GM12878 (cell line): ENCODE measurements around the gene STK10. TPM values are rescaled to one million over a fixed set of nuclear protein-coding genes. Genes with fewer than 3 reads are reported as not detected.
"Not testable (repeated sequence)": the region's sequence is repeated elsewhere in the genome, so short reads cannot be mapped to it uniquely, and the experiment has no call there.

Source experiments
- ATAC-seq: fragments of 200-7000 bp; cut with Tn5 transposase; 3 replicates; pipeline ENCODE4 v1.9.1; 2020; ENCODE audit warnings: mild to moderate bottlenecking, moderate library complexity
- BruUV-seq: library from RNA; stranded (reverse); fragments of 400-500 nt; replicated peaks from 2 replicates; lab custom pipeline; 2021; lab: Mats Ljungman, UMichigan
- CTCF ChIA-PET: fragments of 300-600 bp; sonication (Branson Sonifier 250); formaldehyde crosslinking; extraction: SDS; loops from one replicate; lab custom pipeline; 2021; ENCODE audit warnings: inconsistent platforms; lab: Yijun Ruan, JAX
- POLR2A ChIA-PET: fragments of 350-600 bp; formaldehyde crosslinking; extraction: SDS; loops from one replicate; lab custom pipeline; 2021; ENCODE audit warnings: inconsistent platforms; lab: Charles Lee
- RAD21 ChIA-PET: fragments of 300-600 bp; sonication (Branson Sonifier 250); formaldehyde crosslinking; loops from one replicate; lab custom pipeline; 2023; ENCODE audit warnings: antibody characterized with exemption; ENCODE audit not compliant: unreplicated experiment; lab: Charles Lee
- SMC1A ChIA-PET: fragments of 300-600 bp; sonication (Branson Sonifier 250); formaldehyde crosslinking; loops from one replicate; lab custom pipeline; 2023; ENCODE audit not compliant: unreplicated experiment, uncharacterized antibody; lab: Charles Lee
- DNase-seq: peaks from one replicate; pipeline ENCODE4 v3.0.0-alpha.2; 2011; ENCODE audit warnings: low read depth, low spot score
- FAIRE-seq: peaks from 3 replicates; lab custom pipeline; 2011; peaks lifted over from hg19 to GRCh38; lab: Jason Lieb, UNC
- H2AFZ ChIP-seq: 2 replicates; pipeline ENCODE4 v1.6.0; 2011; ENCODE audit warnings: low read depth, low read length, control low read depth; ENCODE audit not compliant: control insufficient read depth
- H3K27ac ChIP-seq: 2 replicates; pipeline ENCODE4 v1.5.1; 2011; ENCODE audit warnings: control low read depth; ENCODE audit not compliant: control insufficient read depth, insufficient read depth
- H3K27me3 ChIP-seq, 2 experiments: replicated peaks in 1 of 2; 2 replicates each; pipeline versions ENCODE4 v1.6.0 to v1.6.1; 2011; ENCODE audit warnings: low read length in 1 of 2; ENCODE audit not compliant: control insufficient read depth in 2 of 2, insufficient read depth in 2 of 2
- H3K36me3 ChIP-seq, 2 experiments: 2 replicates each; pipeline ENCODE4 v1.5.1; 2011; ENCODE audit warnings: low read length in 1 of 2; ENCODE audit not compliant: control insufficient read depth in 2 of 2, insufficient read depth in 2 of 2
- H3K4me1 ChIP-seq: 2 replicates; pipeline ENCODE4 v1.6.1; 2011; ENCODE audit warnings: mild to moderate bottlenecking, low read length, moderate library complexity, mixed read lengths; ENCODE audit not compliant: control insufficient read depth, insufficient read depth
- H3K4me2 ChIP-seq: 2 replicates; pipeline ENCODE4 v1.6.0; 2011; ENCODE audit warnings: control low read depth; ENCODE audit not compliant: control insufficient read depth, insufficient read depth
- H3K4me3 ChIP-seq: fragments of 200-600 bp; sonication (generic); 2 replicates; pipeline ENCODE4 v1.5.1; 2016
- H3K79me2 ChIP-seq: 2 replicates; pipeline ENCODE4 v1.6.0; 2011; ENCODE audit warnings: low read length; ENCODE audit not compliant: control insufficient read depth, insufficient read depth
- H3K9ac ChIP-seq: 2 replicates; pipeline ENCODE4 v1.8.0; 2011; ENCODE audit warnings: low read length, control low read depth, mixed read lengths; ENCODE audit not compliant: control insufficient read depth, insufficient read depth
- H3K9me3 ChIP-seq: replicated peaks from 3 replicates; pipeline ENCODE4 v1.5.1; 2011; ENCODE audit warnings: mild to moderate bottlenecking, low read length; ENCODE audit not compliant: control insufficient read depth, insufficient read depth
- H4K20me1 ChIP-seq: 2 replicates; pipeline ENCODE4 v1.6.0; 2011; ENCODE audit not compliant: control insufficient read depth, insufficient read depth
- CBFB ChIP-seq: IDR thresholded peaks from 2 replicates; pipeline ENCODE4 v1.6.1; 2016; ENCODE audit warnings: antibody characterized with exemption, low read depth
- CBX3 ChIP-seq: fragments of 200-600 bp; sonication (generic); IDR thresholded peaks from 2 replicates; pipeline ENCODE4 v1.6.1; 2016; ENCODE audit warnings: low read depth, borderline replicate concordance
- EED ChIP-seq: sonication (generic); IDR thresholded peaks from 2 replicates; pipeline ENCODE4 v1.6.1; 2016; ENCODE audit warnings: antibody characterized with exemption, low read depth
- FOXM1 ChIP-seq: IDR thresholded peaks from 2 replicates; pipeline ENCODE4 v1.6.1; 2012; ENCODE audit warnings: low read depth, mild to moderate bottlenecking, inconsistent platforms, low read length, moderate library complexity
- MEF2A ChIP-seq: IDR thresholded peaks from 2 replicates; pipeline ENCODE4 v1.6.1; 2011; ENCODE audit warnings: low read depth, mild to moderate bottlenecking, low read length, moderate library complexity; ENCODE audit not compliant: insufficient read depth
- NR2F1 ChIP-seq: fragments of 450-650 bp; conservative IDR thresholded peaks from 2 replicates; pipeline ENCODE4 v1.6.1; 2017; ENCODE audit warnings: mild to moderate bottlenecking
- PAX5 ChIP-seq: IDR thresholded peaks from 2 replicates; pipeline ENCODE4 v1.6.1; 2011; ENCODE audit warnings: low read depth, low read length, borderline replicate concordance
- RELA ChIP-seq: fragments of 450-650 bp; IDR thresholded peaks from 2 replicates; pipeline ENCODE4 v1.8.0; 2014; ENCODE audit warnings: borderline replicate concordance; ENCODE audit not compliant: partially characterized antibody
- TCF3 ChIP-seq: IDR thresholded peaks from 2 replicates; pipeline ENCODE4 v1.6.1; 2012; ENCODE audit warnings: low read depth, mild to moderate bottlenecking, low read length, borderline replicate concordance; ENCODE audit not compliant: insufficient read depth
- YBX1 ChIP-seq: fragments of 450-650 bp; IDR thresholded peaks from 2 replicates; pipeline ENCODE4 v1.6.1; 2016; ENCODE audit warnings: antibody characterized with exemption
- WGBS: methylation state at CpG from one replicate; pipeline ENCODE4 v1.1.6; 2016; ENCODE audit warnings: low lambda C conversion rate; ENCODE audit not compliant: insufficient replicate concordance, insufficient coverage; ENCODE audit errors: missing lambda C conversion rate; 5-methylcytosine and 5-hydroxymethylcytosine counted together
- in situ Hi-C: fragments of 300-500 bp; cut with MboI; formaldehyde crosslinking; loops from 9 replicates; pipeline ENCODE4 v1.14.3; 2018; ENCODE audit warnings: mixed read lengths
- intact Hi-C: fragments of 100-400 bp; cut with micrococcal nuclease; formaldehyde crosslinking; loops from one replicate; pipeline ENCODE4 v1.14.2; 2022; ENCODE audit not compliant: unreplicated experiment
- polyA plus RNA-seq, 11 experiments: library from polyadenylated mRNA; depleted of rRNA in 4 of 11; unstranded in 6 of 11; stranded (reverse) in 5 of 11; fragments of >200 nt; fragmentation: Nextera tagmentation in 4 of 11; fragmentation: Illumina TruSeq in 1 of 11; extraction: Ambion mirVana in 4 of 11; extraction: Trizol in 1 of 11; gene quantifications; 1 replicate in 1 of 11; 2 replicates in 10 of 11; pipeline versions ENCODE4 v1.2.1 to v1.2.3, GENCODE V29; 2011 to 2016; ENCODE audit warnings: inconsistent platforms in 2 of 11, missing spikeins in 2 of 11, low read depth in 1 of 11
- total RNA-seq, 4 experiments: library from RNA; depleted of rRNA in 3 of 4; stranded (reverse); fragments of >200 nt in 3 of 4; fragmentation: Illumina TruSeq in 1 of 4; extraction: Trizol in 1 of 4; gene quantifications; 2 replicates each; pipeline versions ENCODE4 v1.2.1 to v1.2.3, GENCODE V29; 2013 to 2021
- TF ChIP-seq, protein P1 (sequence below): IDR thresholded peaks from 2 replicates; pipeline ENCODE4 v1.6.1; 2012; ENCODE audit warnings: mild to moderate bottlenecking, low read depth, low read length

The STK10 gene
- total and polyA plus RNA-seq, 10 of the 15 experiments (the other 5 are each of a cell fraction or from before 2014, with no cell fraction given) = 14.2 to 96.4 (median 50.6) TPM

DNA sequence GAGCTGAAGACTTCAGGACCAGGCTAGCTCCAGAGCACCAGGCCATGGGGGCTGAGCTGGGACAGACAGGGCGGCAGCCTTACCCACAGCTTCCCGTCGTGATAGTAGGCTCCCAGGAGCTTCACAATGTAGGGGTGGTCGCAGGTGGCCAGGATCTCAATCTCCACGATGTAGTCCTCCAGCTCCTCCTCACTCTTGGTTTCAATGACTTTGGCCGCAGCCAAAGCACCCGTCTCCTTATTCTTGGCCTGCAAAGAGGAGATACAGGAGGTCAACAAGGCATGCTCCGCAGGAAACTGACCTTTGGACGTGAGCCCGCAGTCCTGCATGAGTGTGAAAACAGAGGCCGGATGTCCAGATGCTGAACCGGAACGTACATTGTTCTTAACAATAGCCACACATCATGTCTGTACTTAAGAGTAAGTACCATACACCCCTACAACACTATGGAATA, 31.5 kb downstream of the STK10 start (continued):
- TF ChIP-seq, protein P1, sequence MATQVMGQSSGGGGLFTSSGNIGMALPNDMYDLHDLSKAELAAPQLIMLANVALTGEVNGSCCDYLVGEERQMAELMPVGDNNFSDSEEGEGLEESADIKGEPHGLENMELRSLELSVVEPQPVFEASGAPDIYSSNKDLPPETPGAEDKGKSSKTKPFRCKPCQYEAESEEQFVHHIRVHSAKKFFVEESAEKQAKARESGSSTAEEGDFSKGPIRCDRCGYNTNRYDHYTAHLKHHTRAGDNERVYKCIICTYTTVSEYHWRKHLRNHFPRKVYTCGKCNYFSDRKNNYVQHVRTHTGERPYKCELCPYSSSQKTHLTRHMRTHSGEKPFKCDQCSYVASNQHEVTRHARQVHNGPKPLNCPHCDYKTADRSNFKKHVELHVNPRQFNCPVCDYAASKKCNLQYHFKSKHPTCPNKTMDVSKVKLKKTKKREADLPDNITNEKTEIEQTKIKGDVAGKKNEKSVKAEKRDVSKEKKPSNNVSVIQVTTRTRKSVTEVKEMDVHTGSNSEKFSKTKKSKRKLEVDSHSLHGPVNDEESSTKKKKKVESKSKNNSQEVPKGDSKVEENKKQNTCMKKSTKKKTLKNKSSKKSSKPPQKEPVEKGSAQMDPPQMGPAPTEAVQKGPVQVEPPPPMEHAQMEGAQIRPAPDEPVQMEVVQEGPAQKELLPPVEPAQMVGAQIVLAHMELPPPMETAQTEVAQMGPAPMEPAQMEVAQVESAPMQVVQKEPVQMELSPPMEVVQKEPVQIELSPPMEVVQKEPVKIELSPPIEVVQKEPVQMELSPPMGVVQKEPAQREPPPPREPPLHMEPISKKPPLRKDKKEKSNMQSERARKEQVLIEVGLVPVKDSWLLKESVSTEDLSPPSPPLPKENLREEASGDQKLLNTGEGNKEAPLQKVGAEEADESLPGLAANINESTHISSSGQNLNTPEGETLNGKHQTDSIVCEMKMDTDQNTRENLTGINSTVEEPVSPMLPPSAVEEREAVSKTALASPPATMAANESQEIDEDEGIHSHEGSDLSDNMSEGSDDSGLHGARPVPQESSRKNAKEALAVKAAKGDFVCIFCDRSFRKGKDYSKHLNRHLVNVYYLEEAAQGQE = no peak
- TF ChIP-seq RELA = no peak
- TF ChIP-seq CBFB = no peak
- TF ChIP-seq CBX3 = no peak
- no peak for TF ChIP-seq YBX1

DNA sequence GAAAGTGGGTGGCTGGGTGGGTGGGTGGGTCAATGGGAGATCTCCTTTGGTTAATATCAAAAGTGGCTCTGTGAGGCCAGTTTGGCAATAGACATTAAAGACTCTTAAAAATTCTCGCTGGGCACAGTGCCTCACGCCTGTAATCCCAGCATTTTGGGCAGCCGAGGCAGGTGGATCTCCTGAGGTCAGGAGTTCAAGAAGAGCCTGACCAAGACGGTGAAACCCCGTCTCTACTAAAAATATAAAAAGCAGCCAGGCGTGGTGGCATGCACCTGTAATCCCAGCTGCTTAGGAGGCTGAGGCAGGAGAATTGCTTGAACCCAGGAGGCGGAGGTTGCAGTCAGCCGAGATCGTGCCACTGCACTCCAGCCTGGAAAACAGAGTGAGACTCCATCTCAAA, 32.9 kb downstream of the STK10 start:
- ChIA-PET CTCF (interaction anchor here (0.6 to 1.2 kb wide), 5 partner anchors 20 to 243 kb away, joined by 3 to 4 read pairs (median 3); no protein-coding TSS in a partner anchor), RAD21 (interaction anchor here (0.6 to 2.4 kb wide), 5 partner anchors 11 to 33 kb away, joined by 3 to 11 read pairs (median 3); partner anchors contain the start of gene STK10), SMC1A (interaction anchor here (0.8 to 4.3 kb wide), 7 partner anchors 11 to 33 kb away, joined by 3 to 16 read pairs (median 3); partner anchors contain the start of gene STK10), POLR2A (interaction anchor here (0.7 to 3.7 kb wide), 6 partner anchors 20 to 32 kb away, joined by 3 to 19 read pairs (median 4); no protein-coding TSS in a partner anchor)
- FAIRE-seq, H3K9ac ChIP-seq, H4K20me1 ChIP-seq, H3K4me2 ChIP-seq, BruUV-seq, H3K27ac ChIP-seq, H3K27me3 ChIP-seq, in situ Hi-C loops, DNase-seq, ATAC-seq, H3K9me3 ChIP-seq, H3K4me3 ChIP-seq, H2AFZ ChIP-seq, intact Hi-C loops: not testable (repeated sequence)
- peak; percentile 49; the same call in 1 of the 2 replicates for TF ChIP-seq TCF3
- TF ChIP-seq EED = peak; percentile 70
- TF ChIP-seq FOXM1 = peak; percentile 41; the same call in 1 of the 2 replicates
- peak; percentile 56; the same call in 1 of the 2 replicates for TF ChIP-seq PAX5
- TF ChIP-seq NR2F1 = peak; percentile 47; the same call in 1 of the 2 replicates
- 0 out of 2 replicates have a peak, but pooled peaks have one; percentile 39 for TF ChIP-seq MEF2A
- Histone ChIP-seq H3K36me3 (peaks cover 17 to 22% of the 10 kb centered on the region in 2 experiments; a peak in 3 of 4 replicates), H3K79me2 (peaks cover 52% of the 10 kb centered on the region), H3K4me1 (peaks cover 52% of the 10 kb centered on the region)
- 22% methylated on average over 9 of the region's 9 CpGs for WGBS
